Spleen (tissue), 7 donors: Measurements from ENCODE around the gene SMCR8.

Experiments used
- POLR2A ChIP-seq, 3 donors: fragments of 450-650 bp; IDR thresholded peaks; one replicate each; pipeline ENCODE4 v1.5.1; 2017; ENCODE audit warnings: antibody characterized with exemption in 3 of 3, mild to moderate bottlenecking in 1 of 3
- TF ChIP-seq, protein P1 (sequence below), 11 experiments: fragments of 200-600 bp in 7 of 11; fragments of 450-650 bp in 4 of 11; sonication (generic) in 4 of 11; IDR thresholded peaks in 8 of 11; conservative IDR thresholded peaks in 3 of 11; 1 replicate in 7 of 11; 2 replicates in 4 of 11; pipeline versions ENCODE4 v1.4.0 to v1.8.0; 2016 to 2021; ENCODE audit warnings: antibody characterized with exemption in 11 of 11, inconsistent platforms in 4 of 11, mild to moderate bottlenecking in 1 of 11
- donor health status: DM: no; HTN: no; CAD: no; lungs with moderate emphysema.
- donor health status: DM: no; HTN: no; CAD: no.
- donor health status: DM: no; HTN: no; CAD: no.

DNA sequence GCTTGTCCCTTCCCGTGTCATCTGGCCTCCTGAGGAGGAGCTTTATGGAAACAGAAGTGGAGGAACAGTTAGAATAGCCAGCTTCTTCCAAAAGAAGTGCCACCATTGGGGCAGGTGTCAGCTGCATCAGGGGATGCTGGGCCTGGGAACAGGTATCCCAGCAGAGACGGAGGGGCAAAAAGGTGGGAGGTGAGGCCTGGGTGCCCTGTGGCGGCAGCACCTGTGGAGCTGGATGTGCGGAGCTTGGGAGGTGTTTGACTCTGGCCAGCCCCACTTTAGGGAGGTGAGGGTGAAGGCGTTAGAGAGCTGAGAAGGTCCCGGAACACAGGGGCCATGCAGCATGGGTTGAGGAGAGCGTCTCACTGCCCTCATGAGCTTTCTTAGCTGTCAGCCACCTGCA is 5.2 kb downstream of the SMCR8 start:
- no peak for TF ChIP-seq POLR2A (IDR thresholded peaks at IDR 0.05)
- TF ChIP-seq, protein P1, sequence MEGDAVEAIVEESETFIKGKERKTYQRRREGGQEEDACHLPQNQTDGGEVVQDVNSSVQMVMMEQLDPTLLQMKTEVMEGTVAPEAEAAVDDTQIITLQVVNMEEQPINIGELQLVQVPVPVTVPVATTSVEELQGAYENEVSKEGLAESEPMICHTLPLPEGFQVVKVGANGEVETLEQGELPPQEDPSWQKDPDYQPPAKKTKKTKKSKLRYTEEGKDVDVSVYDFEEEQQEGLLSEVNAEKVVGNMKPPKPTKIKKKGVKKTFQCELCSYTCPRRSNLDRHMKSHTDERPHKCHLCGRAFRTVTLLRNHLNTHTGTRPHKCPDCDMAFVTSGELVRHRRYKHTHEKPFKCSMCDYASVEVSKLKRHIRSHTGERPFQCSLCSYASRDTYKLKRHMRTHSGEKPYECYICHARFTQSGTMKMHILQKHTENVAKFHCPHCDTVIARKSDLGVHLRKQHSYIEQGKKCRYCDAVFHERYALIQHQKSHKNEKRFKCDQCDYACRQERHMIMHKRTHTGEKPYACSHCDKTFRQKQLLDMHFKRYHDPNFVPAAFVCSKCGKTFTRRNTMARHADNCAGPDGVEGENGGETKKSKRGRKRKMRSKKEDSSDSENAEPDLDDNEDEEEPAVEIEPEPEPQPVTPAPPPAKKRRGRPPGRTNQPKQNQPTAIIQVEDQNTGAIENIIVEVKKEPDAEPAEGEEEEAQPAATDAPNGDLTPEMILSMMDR (IDR thresholded peaks at IDR 0.05 in 8 of 11, conservative IDR thresholded peaks at IDR 0.05 in 3 of 11) = no peak
